Karpas-422 (cell line): Measurements from ENCODE around the gene ADGRE3. TPM values are rescaled to one million over a fixed set of nuclear protein-coding genes. Genes with fewer than 3 reads are reported as not detected.

ENCODE experiments used
- DNase-seq: peaks from one replicate; pipeline ENCODE4 v3.0.0-alpha.2; 2015
- H2AFZ ChIP-seq: fragments of 200-600 bp; sonication (generic); 2 replicates; pipeline ENCODE4 v1.6.1; 2014; ENCODE audit warnings: antibody characterized with exemption, low read length, mixed read lengths
- H3K27ac ChIP-seq: fragments of 200-600 bp; sonication (generic); 2 replicates; pipeline ENCODE4 v1.5.1; 2014; ENCODE audit warnings: mild to moderate bottlenecking, low read length, moderate library complexity
- H3K27me3 ChIP-seq: fragments of 200-600 bp; sonication (generic); 2 replicates; pipeline ENCODE4 v1.6.1; 2014; ENCODE audit warnings: low read length, mixed read lengths
- H3K36me3 ChIP-seq: fragments of 200-600 bp; sonication (generic); 2 replicates; pipeline ENCODE4 v1.6.1; 2014; ENCODE audit warnings: low read length, mixed read lengths; ENCODE audit not compliant: insufficient read depth
- H3K4me1 ChIP-seq: fragments of 200-600 bp; sonication (generic); 2 replicates; pipeline ENCODE4 v1.6.1; 2014; ENCODE audit warnings: mild to moderate bottlenecking, low read length, mixed read lengths
- H3K4me2 ChIP-seq: fragments of 200-600 bp; sonication (generic); 2 replicates; pipeline ENCODE4 v1.6.1; 2014; ENCODE audit warnings: low read length, low read depth, mild to moderate bottlenecking; ENCODE audit not compliant: poor library complexity, severe bottlenecking
- H3K4me3 ChIP-seq: fragments of 200-600 bp; sonication (generic); 2 replicates; pipeline ENCODE4 v1.5.1; 2014; ENCODE audit warnings: mild to moderate bottlenecking, antibody characterized with exemption, low read length, mixed read lengths
- H3K79me2 ChIP-seq: fragments of 200-600 bp; sonication (generic); 2 replicates; pipeline ENCODE4 v1.6.1; 2014; ENCODE audit warnings: mild to moderate bottlenecking, low read length, mixed read lengths
- H3K9ac ChIP-seq: fragments of 200-600 bp; sonication (generic); 2 replicates; pipeline ENCODE4 v1.6.0; 2014; ENCODE audit warnings: low read length
- H3K9me2 ChIP-seq: fragments of 200-600 bp; sonication (generic), shearing (Covaris generic); replicated peaks from 2 replicates; pipeline ENCODE4 v1.6.0; 2014; ENCODE audit warnings: mild to moderate bottlenecking, low read length, moderate library complexity; ENCODE audit not compliant: insufficient read depth
- H3K9me3 ChIP-seq: fragments of 300-700, 200-600 bp; sonication (generic); 2 replicates; pipeline ENCODE4 v1.6.1; 2014; ENCODE audit warnings: low read length, mixed read lengths
- H4K20me1 ChIP-seq: fragments of 200-600 bp; sonication (generic); 2 replicates; pipeline ENCODE4 v1.6.1; 2014; ENCODE audit warnings: mild to moderate bottlenecking, antibody characterized with exemption, low read length, low read depth; ENCODE audit not compliant: insufficient read depth
- total RNA-seq: library from RNA; depleted of rRNA; stranded (reverse); fragments of >200 nt; shearing (Covaris generic); gene quantifications from 2 replicates; pipeline ENCODE4 v1.2.3, GENCODE V29; 2014; ENCODE audit warnings: low replicate concordance

Gene ADGRE3
- total RNA-seq, 1 experiment from 2014 or later, result 0.30 TPM

DNA sequence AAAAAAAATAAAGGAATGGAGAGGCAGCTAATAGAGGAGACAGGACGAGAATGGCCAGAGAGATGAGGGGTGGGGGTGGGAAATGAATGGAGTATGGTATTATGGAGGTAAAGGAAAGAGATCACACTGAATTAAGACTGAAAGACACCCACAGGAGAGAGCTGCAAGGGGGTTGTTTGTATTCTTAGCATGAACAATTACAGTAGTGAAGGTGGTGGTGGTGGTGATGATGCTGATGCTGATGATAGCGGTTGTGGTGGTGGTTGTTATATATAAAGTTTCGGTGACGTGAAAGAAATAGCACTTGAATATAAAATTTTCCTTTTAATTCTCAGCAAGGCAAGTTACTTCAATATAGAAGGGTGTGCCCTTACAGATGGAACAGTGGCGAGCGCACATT is 2.8 kb upstream of the ADGRE3 start:
- Histone ChIP-seq H3K36me3 (no peaks in the 10 kb centered on the region), H3K27me3 (no peaks in the 10 kb centered on the region)

DNA sequence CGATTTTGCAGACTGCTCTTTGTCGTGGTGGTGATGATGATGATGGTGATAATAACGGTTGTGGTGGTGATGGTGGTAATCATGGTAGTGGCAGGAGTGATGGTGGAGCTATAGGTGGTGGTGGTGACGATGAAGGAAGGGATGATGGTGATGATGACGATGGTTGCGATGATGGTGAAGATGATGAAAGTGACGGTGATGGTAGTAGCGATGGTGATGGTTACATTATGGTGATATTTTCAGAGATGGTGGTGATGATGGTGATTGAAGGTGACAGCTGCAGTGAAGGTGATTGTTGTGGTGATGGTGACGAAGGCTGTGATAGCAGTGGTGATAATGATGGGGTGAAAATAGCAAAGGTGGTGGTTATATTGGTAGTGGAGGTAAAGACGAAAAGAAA is 2.1 kb upstream of the ADGRE3 start:
- no peak overlapping the region for H3K4me3 ChIP-seq
- H3K27ac ChIP-seq, result no peak overlapping the region
- H3K27me3 ChIP-seq, result no peaks in the 10 kb centered on the region
- no peak overlapping the region for H2AFZ ChIP-seq
- no peak overlapping the region for H3K4me2 ChIP-seq
- H3K36me3 ChIP-seq, result no peaks in the 10 kb centered on the region
- no peak overlapping the region for H3K9ac ChIP-seq
- H4K20me1 ChIP-seq, result no peaks in the 10 kb centered on the region
- H3K9me2 ChIP-seq, result no peaks in the 10 kb centered on the region
- no peak for DNase-seq
- no peaks in the 10 kb centered on the region for H3K79me2 ChIP-seq
- H3K9me3 ChIP-seq, result no peaks in the 10 kb centered on the region
- H3K4me1 ChIP-seq, result no peaks in the 10 kb centered on the region

More for the DNA sequence above, 2.8 kb upstream of the ADGRE3 start:
- DNase-seq, result no peak
- Histone ChIP-seq H4K20me1 (no peaks in the 10 kb centered on the region), H2AFZ (no peak overlapping the region), H3K9me3 (no peaks in the 10 kb centered on the region), H3K9ac (no peak overlapping the region), H3K4me1 (no peaks in the 10 kb centered on the region), H3K4me2 (no peak overlapping the region), H3K4me3 (no peak overlapping the region), H3K79me2 (no peaks in the 10 kb centered on the region), H3K9me2 (no peaks in the 10 kb centered on the region), H3K27ac (no peak overlapping the region)

DNA sequence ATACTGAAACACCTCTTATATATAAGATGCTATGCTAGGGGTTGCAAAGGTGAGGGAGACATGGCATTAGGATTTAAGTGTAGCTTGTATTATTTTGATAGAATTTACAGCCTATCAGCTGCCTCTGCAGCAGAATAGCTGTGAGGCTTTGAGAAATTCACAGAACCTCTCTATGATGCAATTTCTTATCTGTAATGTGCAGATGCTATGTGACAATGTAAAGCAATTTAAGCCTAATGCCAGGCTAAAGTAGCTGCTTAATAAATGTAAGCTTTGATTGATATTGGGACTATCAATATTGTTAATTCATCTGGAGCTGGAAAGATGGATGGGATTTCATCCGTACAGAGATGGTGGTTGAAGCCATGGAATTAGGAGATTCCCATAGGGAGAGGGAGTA is 1.6 kb downstream of the ADGRE3 start:
- no peak overlapping the region for H2AFZ ChIP-seq
- H3K9ac ChIP-seq, result no peak overlapping the region
- H3K4me3 ChIP-seq, result no peak overlapping the region
- H3K4me1 ChIP-seq, result no peaks in the 10 kb centered on the region
- H3K9me2 ChIP-seq, result no peaks in the 10 kb centered on the region
- peaks cover 5% of the 10 kb centered on the region; the same call in 1 of the 2 replicates for H3K9me3 ChIP-seq
- H3K27ac ChIP-seq, result no peak overlapping the region
- no peaks in the 10 kb centered on the region for H3K79me2 ChIP-seq
- no peak overlapping the region for H3K4me2 ChIP-seq
- H4K20me1 ChIP-seq, result no peaks in the 10 kb centered on the region
- no peaks in the 10 kb centered on the region; the same call in 1 of the 2 replicates for H3K27me3 ChIP-seq
- no peak for DNase-seq
- no peaks in the 10 kb centered on the region for H3K36me3 ChIP-seq

DNA sequence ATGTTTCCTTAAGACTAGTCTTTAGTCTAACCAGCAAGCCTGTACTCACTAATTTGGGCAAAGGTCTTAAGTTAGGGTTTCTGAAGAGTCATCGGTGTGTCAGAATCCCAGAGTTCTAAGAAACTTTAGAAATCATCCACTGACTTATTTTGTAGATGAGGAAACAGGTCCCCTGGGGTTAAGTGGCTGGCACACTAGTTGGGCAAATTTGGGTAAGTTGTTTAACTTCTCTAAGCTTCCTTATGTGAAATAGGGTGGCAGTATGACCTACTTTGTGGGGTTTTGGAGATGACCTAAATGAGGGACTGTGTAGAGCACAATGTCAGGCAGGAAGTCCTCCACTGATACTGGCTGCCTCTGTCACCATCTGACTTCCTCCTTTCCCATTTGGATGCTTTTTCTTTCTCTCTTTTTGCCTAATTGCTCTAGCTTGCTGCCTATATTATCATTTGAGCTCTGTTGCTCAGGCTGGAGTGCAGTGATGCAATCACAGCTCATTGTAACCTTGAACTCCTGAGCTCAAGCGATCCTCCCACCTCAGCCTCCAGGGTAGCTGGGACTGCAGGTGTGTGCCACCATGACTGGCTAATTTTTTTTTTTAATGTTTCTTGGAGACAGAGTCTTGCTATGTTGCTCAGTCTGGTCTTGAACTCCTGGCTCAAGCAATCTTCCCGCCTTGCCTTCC is 2.3 kb downstream of the ADGRE3 start:
- no peak overlapping the region for H3K27ac ChIP-seq
- no peaks in the 10 kb centered on the region for H3K9me2 ChIP-seq
- no peaks in the 10 kb centered on the region for H4K20me1 ChIP-seq
- no peaks in the 10 kb centered on the region for H3K79me2 ChIP-seq
- DNase-seq, result peak; percentile 45
- H3K9ac ChIP-seq, result no peak overlapping the region
- H3K27me3 ChIP-seq, result no peaks in the 10 kb centered on the region; the same call in 1 of the 2 replicates
- H2AFZ ChIP-seq, result no peak overlapping the region
- no peak overlapping the region for H3K4me3 ChIP-seq
- peaks cover 5% of the 10 kb centered on the region; the same call in 1 of the 2 replicates for H3K9me3 ChIP-seq
- H3K4me1 ChIP-seq, result no peaks in the 10 kb centered on the region
- no peaks in the 10 kb centered on the region for H3K36me3 ChIP-seq
- H3K4me2 ChIP-seq, result no peak overlapping the region

DNA sequence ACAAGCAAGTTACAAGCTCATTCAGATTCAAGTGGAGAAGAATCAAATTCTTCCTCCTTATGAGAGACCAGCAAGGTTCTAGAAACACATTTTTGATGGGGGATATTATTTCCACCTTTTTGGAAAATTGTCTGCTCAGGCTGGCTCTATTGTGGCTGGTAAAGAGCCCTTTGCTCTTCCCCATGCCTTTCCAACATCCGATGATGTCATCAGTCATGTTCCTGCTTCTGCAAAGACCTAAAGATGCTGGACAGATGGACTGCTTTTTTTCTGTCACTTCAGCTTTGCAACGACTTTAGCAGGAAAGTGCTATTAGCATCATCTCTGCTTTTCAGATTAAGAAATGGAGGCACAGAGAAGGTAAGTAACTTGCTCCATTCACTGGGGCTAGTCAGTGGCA is 4.2 kb downstream of the ADGRE3 start:
- H4K20me1 ChIP-seq, result no peaks in the 10 kb centered on the region
- no peaks in the 10 kb centered on the region; the same call in 1 of the 2 replicates for H3K27me3 ChIP-seq
- H3K36me3 ChIP-seq, result no peaks in the 10 kb centered on the region
- peaks cover 5% of the 10 kb centered on the region; the same call in 1 of the 2 replicates for H3K9me3 ChIP-seq
- H3K79me2 ChIP-seq, result no peaks in the 10 kb centered on the region
- H2AFZ ChIP-seq, result no peak overlapping the region
- no peak for DNase-seq
- no peak overlapping the region for H3K9ac ChIP-seq
- no peak overlapping the region for H3K27ac ChIP-seq
- no peaks in the 10 kb centered on the region for H3K9me2 ChIP-seq
- no peak overlapping the region for H3K4me3 ChIP-seq
- no peaks in the 10 kb centered on the region for H3K4me1 ChIP-seq
- no peak overlapping the region for H3K4me2 ChIP-seq

DNA sequence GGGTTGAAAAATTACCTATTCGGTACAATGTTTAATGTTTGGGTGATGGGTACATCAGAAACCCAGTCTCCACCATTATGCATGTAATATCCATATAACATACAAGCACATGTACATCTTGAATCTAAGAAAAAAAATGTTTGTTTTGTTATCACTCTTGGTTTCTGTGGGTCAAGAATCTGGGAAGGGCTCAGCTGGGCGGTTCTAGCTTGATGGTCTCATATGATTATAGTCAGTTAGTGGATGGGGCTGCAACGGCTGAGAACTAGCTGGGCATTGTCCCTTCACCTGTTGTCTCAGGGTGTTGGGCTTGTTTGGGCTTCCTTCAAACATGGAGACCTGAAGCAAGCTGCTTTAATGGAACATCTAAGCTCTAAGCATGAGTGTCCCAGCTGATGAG is 4.7 kb downstream of the ADGRE3 start:
- Histone ChIP-seq H3K27ac (no peak overlapping the region), H3K36me3 (no peaks in the 10 kb centered on the region), H3K79me2 (no peaks in the 10 kb centered on the region), H3K4me3 (no peak overlapping the region), H3K9me3 (peaks cover 5% of the 10 kb centered on the region; the same call in 1 of the 2 replicates), H3K4me1 (no peaks in the 10 kb centered on the region), H3K27me3 (no peaks in the 10 kb centered on the region; the same call in 1 of the 2 replicates), H2AFZ (no peak overlapping the region), H3K9me2 (no peaks in the 10 kb centered on the region), H3K4me2 (no peak overlapping the region), H3K9ac (no peak overlapping the region), H4K20me1 (no peaks in the 10 kb centered on the region)
- DNase-seq, result no peak

DNA sequence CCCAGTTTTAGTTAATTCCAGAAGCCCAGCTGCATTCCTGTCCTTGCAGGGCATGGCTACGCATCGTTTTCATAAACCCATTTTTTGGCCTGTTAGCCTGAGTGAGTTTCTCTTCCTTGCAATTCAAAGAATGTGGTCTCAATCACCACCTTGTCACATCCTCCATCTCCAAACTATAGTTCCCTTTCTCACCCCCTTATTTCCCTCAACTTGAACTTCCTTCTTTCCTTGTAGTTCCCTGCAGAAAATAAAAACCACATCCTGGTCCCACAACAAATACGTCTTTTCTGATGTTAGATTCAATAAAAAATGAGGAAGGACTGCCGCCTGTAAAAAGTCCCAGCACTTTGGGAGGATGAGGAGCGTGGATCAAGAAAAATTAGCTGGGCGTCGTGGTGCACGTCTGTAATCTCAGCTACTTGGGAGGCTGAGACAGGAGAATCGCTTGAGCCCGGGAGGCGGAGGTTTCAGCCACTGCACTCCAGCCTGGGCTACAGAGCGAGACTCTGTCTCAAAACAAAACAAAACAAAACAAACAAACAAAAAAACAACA is 13.2 kb downstream of the ADGRE3 start:
- no peak overlapping the region for H3K4me2 ChIP-seq
- no peak overlapping the region for H3K27ac ChIP-seq

DNA sequence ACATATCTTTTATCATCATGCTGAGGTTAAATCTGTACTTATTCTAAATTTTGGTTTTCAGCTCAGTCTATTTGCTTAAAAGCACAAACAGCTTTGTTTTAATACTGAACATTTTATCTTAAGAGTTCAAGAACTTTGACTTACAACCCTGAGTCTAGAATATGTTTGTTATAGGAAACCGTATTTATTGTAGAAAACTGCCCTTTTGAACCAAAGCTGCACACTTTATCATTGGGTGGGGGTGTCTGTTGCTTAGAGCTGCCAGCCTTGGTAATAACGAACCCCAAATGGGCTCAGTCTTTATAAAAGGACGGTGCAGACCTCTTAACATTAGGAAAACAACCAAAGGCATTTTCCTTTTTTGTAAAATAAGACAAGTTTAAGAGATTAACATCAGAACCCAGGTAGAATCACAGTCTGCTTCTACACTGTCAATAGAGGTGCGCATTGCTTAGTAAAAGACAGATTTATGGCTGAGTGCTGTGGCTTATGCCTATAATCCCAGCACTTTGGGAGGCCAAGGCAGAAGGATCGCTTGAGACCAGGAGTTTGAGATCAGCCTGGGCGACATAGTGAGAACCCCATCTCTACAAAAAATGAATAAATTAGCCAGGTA is 14.7 kb downstream of the ADGRE3 start:
- no peaks in the 10 kb centered on the region for H3K4me1 ChIP-seq
- no peaks in the 10 kb centered on the region for H3K27me3 ChIP-seq
- no peak overlapping the region for H3K4me2 ChIP-seq
- H3K36me3 ChIP-seq, result no peaks in the 10 kb centered on the region
- H4K20me1 ChIP-seq, result no peaks in the 10 kb centered on the region
- no peaks in the 10 kb centered on the region for H3K79me2 ChIP-seq
- H3K9me3 ChIP-seq, result no peaks in the 10 kb centered on the region
- no peak overlapping the region for H3K4me3 ChIP-seq
- H3K9ac ChIP-seq, result no peak overlapping the region
- H3K9me2 ChIP-seq, result no peaks in the 10 kb centered on the region
- no peak overlapping the region for H3K27ac ChIP-seq
- H2AFZ ChIP-seq, result no peak overlapping the region
- DNase-seq, result no peak

More for the DNA sequence above, 13.2 kb downstream of the ADGRE3 start:
- Histone ChIP-seq H4K20me1 (no peaks in the 10 kb centered on the region), H3K79me2 (no peaks in the 10 kb centered on the region), H2AFZ (no peak overlapping the region), H3K9ac (no peak overlapping the region), H3K4me1 (no peaks in the 10 kb centered on the region), H3K9me3 (no peaks in the 10 kb centered on the region), H3K27me3 (no peaks in the 10 kb centered on the region), H3K36me3 (no peaks in the 10 kb centered on the region), H3K4me3 (no peak overlapping the region), H3K9me2 (no peaks in the 10 kb centered on the region)
- no peak for DNase-seq
